Left ventricle myocardium inferior (tissue), 1 donor: ENCODE data around the gene CCDC190. TPM values are rescaled to one million over a fixed set of nuclear protein-coding genes. Genes with fewer than 3 reads are reported as not detected.
A peak's percentile ranks its signal among the peaks of the same experiment; 100 is the strongest.

ENCODE experiments used
- DNase-seq: peaks from one replicate; pipeline ENCODE4 v3.0.0-alpha.2; 2020
- H3K27ac ChIP-seq: fragments of 200-600 bp; replicated peaks from 2 replicates; pipeline ENCODE4 v1.8.0; 2021
- H3K27me3 ChIP-seq: fragments of 200-600 bp; 2 replicates; pipeline ENCODE4 v1.8.0; 2021; ENCODE audit warnings: low read depth
- H3K36me3 ChIP-seq: fragments of 200-600 bp; 2 replicates; pipeline ENCODE4 v1.8.0; 2021
- H3K4me1 ChIP-seq: fragments of 200-600 bp; 2 replicates; pipeline ENCODE4 v1.8.0; 2021
- H3K4me3 ChIP-seq: fragments of 200-600 bp; 2 replicates; pipeline ENCODE4 v1.8.0; 2021; ENCODE audit warnings: mild to moderate bottlenecking, moderate library complexity
- H3K9me3 ChIP-seq: fragments of 200-600 bp; replicated peaks from 2 replicates; pipeline ENCODE4 v1.8.0; 2021
- CTCF ChIP-seq: fragments of 200-600 bp; IDR thresholded peaks from 2 replicates; pipeline ENCODE4 v1.8.0; 2021; ENCODE audit warnings: antibody characterized with exemption, mild to moderate bottlenecking, borderline replicate concordance
- intact Hi-C: fragments of 100-400 bp; cut with micrococcal nuclease; formaldehyde crosslinking; loops from one replicate; pipeline ENCODE4 v1.11.0; 2022
- total RNA-seq: library from RNA; stranded (reverse); fragmentation: NEBNext Ultra II Directional; extraction: Animal tissue kit (Norgen Biotek cat#: 25700); gene quantifications from one replicate; pipeline ENCODE4 v1.2.1, GENCODE V29; 2021
- donor health status: DM: no; HTN: yes; CAD: no; lungs with severe emphysema.

Gene CCDC190
- total RNA-seq, 1 donor from 2014 or later, result 0.80 TPM

GRCh38 chr1:162901243-162901642 lies 40.3 kb upstream of the CCDC190 start:
- no peaks in the 10 kb centered on the region for H3K9me3 ChIP-seq
- H3K36me3 ChIP-seq, result no peaks in the 10 kb centered on the region
- H3K4me1 ChIP-seq, result peaks cover 27% of the 10 kb centered on the region
- no peak overlapping the region for H3K4me3 ChIP-seq
- H3K27ac ChIP-seq, result no peak overlapping the region
- no peak for DNase-seq
- no peaks in the 10 kb centered on the region for H3K27me3 ChIP-seq
- no peak for TF ChIP-seq CTCF
- intact Hi-C loops, result no loop called here

GRCh38 chr1:162899422-162900146 lies 38.6 kb upstream of the CCDC190 start:
- Histone ChIP-seq H3K27ac (peak overlapping the region; percentile 79), H3K4me1 (peaks cover 13% of the 10 kb centered on the region), H3K27me3 (no peaks in the 10 kb centered on the region), H3K9me3 (no peaks in the 10 kb centered on the region), H3K4me3 (no peak overlapping the region), H3K36me3 (no peaks in the 10 kb centered on the region)
- DNase-seq, result no peak
- no peak for TF ChIP-seq CTCF
- intact Hi-C loops, result no loop called here

GRCh38 chr1:162893612-162893908 lies 32.6 kb upstream of the CCDC190 start:
- no peak overlapping the region for H3K27ac ChIP-seq
- no peak for DNase-seq
- peaks cover 14% of the 10 kb centered on the region for H3K4me1 ChIP-seq
- intact Hi-C loops, result no loop called here
- H3K9me3 ChIP-seq, result no peaks in the 10 kb centered on the region
- no peak for TF ChIP-seq CTCF
- H3K36me3 ChIP-seq, result no peaks in the 10 kb centered on the region
- no peaks in the 10 kb centered on the region for H3K27me3 ChIP-seq
- H3K4me3 ChIP-seq, result no peak overlapping the region

- peaks cover 14% of the 10 kb centered on the region for H3K4me1 ChIP-seq
- DNase-seq, result no peak
- intact Hi-C loops, result no loop called here
- no peaks in the 10 kb centered on the region for H3K27me3 ChIP-seq
- no peaks in the 10 kb centered on the region for H3K9me3 ChIP-seq
- no peaks in the 10 kb centered on the region for H3K36me3 ChIP-seq
- no peak overlapping the region for H3K4me3 ChIP-seq
- no peak overlapping the region for H3K27ac ChIP-seq
- no peak for TF ChIP-seq CTCF
These were observed 32.1 kb upstream of the CCDC190 start for GRCh38 chr1:162892906-162893611.

GRCh38 chr1:162889989-162890388 lies 29.0 kb upstream of the CCDC190 start:
- Histone ChIP-seq H3K9me3 (no peaks in the 10 kb centered on the region), H3K4me1 (peaks cover 14% of the 10 kb centered on the region)
- no peak for TF ChIP-seq CTCF

More at GRCh38 chr1:162889989-162890388, 29.0 kb upstream of the CCDC190 start:
- Histone ChIP-seq H3K4me3 (no peak overlapping the region), H3K27me3 (no peaks in the 10 kb centered on the region), H3K36me3 (no peaks in the 10 kb centered on the region), H3K27ac (no peak overlapping the region)
- intact Hi-C loops, result no loop called here
- DNase-seq, result no peak
